K562 (cell line): ENCODE measurements around the gene SLC10A4. TPM values are rescaled to one million over a fixed set of nuclear protein-coding genes. Genes with fewer than 3 reads are reported as not detected.
A peak's percentile ranks its signal among the peaks of the same experiment; 100 is the strongest.

ENCODE experiments used
- DIDO1 ChIP-seq: fragments of 450-650 bp; IDR thresholded peaks from 2 replicates; pipeline ENCODE4 v1.6.1; 2016; ENCODE audit warnings: low read depth, missing biosample characterization, missing genetic modification characterization
- HDAC2 ChIP-seq: fragments of 450-650 bp; IDR thresholded peaks from 2 replicates; pipeline ENCODE4 v1.6.1; 2016; ENCODE audit warnings: mild to moderate bottlenecking
- HIVEP1 ChIP-seq: fragments of 250-450 bp; sonication (Bioruptor Pico); IDR thresholded peaks from 2 replicates; pipeline ENCODE4 v1.4.0; 2020; ENCODE audit warnings: mild to moderate bottlenecking
- HNRNPUL1 ChIP-seq: fragments of 200-400 bp; formaldehyde crosslinking; IDR thresholded peaks from 2 replicates; pipeline ENCODE4 v1.6.1; 2017; ENCODE audit warnings: low read length
- MAZ ChIP-seq, 2 experiments: fragments of 450-650 bp in 1 of 2; sonication (generic) in 1 of 2; formaldehyde crosslinking; IDR thresholded peaks in 1 of 2; conservative IDR thresholded peaks in 1 of 2; 2 replicates each; pipeline versions ENCODE4 v1.4.0 to v1.5.0; 2020; ENCODE audit warnings: mild to moderate bottlenecking in 1 of 2, missing genetic modification reagents in 1 of 2
- MTA1 ChIP-seq: fragments of 450-650 bp; IDR thresholded peaks from 2 replicates; pipeline ENCODE4 v1.6.1; 2017; ENCODE audit warnings: borderline replicate concordance
- NCOA6 ChIP-seq: fragments of 450-650 bp; IDR thresholded peaks from 2 replicates; pipeline ENCODE4 v1.6.1; 2017; ENCODE audit warnings: mild to moderate bottlenecking
- NR3C1 ChIP-seq: sonication (generic); formaldehyde crosslinking; IDR thresholded peaks from 2 replicates; pipeline ENCODE4 v1.8.1; 2022; ENCODE audit warnings: missing genetic modification reagents
- SAP30 ChIP-seq: fragments of 200-600 bp; sonication (generic); IDR thresholded peaks from 2 replicates; pipeline ENCODE4 v1.6.1; 2012; ENCODE audit warnings: borderline replicate concordance, low read depth, mild to moderate bottlenecking, moderate library complexity, low read length, control low read depth, inconsistent platforms; ENCODE audit not compliant: insufficient read depth, poor library complexity, severe bottlenecking
- TEAD2 ChIP-seq: fragments of 450-650 bp; IDR thresholded peaks from 2 replicates; pipeline ENCODE4 v1.6.1; 2016; ENCODE audit warnings: missing genetic modification characterization, control low read depth, missing compliant biosample characterization
- ZNF184 ChIP-seq: sonication (generic); formaldehyde crosslinking; IDR thresholded peaks from 2 replicates; pipeline ENCODE4 v1.5.0; 2020; ENCODE audit warnings: missing genetic modification reagents
- ZNF239 ChIP-seq: fragments of 250-450 bp; sonication (Bioruptor Pico); IDR thresholded peaks from 2 replicates; pipeline ENCODE4 v1.4.0; 2020; ENCODE audit warnings: mild to moderate bottlenecking
- ZNF586 ChIP-seq: fragments of 450-650 bp; formaldehyde crosslinking; conservative IDR thresholded peaks from 2 replicates; pipeline ENCODE4 v1.4.0; 2020; ENCODE audit warnings: mild to moderate bottlenecking, moderate library complexity
- ZSCAN29 ChIP-seq: fragments of 450-650 bp; IDR thresholded peaks from 2 replicates; pipeline ENCODE4 v1.6.1; 2017
- polyA plus RNA-seq, 8 experiments: library from polyadenylated mRNA; depleted of rRNA in 4 of 8; stranded (reverse) in 5 of 8; unstranded in 3 of 8; fragments of >200 nt; fragmentation: Nextera tagmentation in 2 of 8; fragmentation: Illumina TruSeq in 1 of 8; extraction: Ambion mirVana in 2 of 8; extraction: Trizol in 1 of 8; gene quantifications; 2 replicates each; pipeline versions ENCODE4 v1.2.1 to v1.2.3, GENCODE V29; 2011 to 2014; ENCODE audit warnings: inconsistent platforms in 1 of 8, missing spikeins in 1 of 8
- total RNA-seq, 7 experiments: library from RNA; depleted of rRNA in 6 of 7; stranded (reverse); fragments of >200 nt in 6 of 7; fragmentation: Illumina TruSeq in 2 of 7; extraction: Trizol in 2 of 7; gene quantifications; 2 replicates each; pipeline versions ENCODE4 v1.2.1 to v1.2.3, GENCODE V29; 2011 to 2021; ENCODE audit warnings: low replicate concordance in 1 of 7
- TF ChIP-seq, protein P1 (sequence below), 2 experiments: IDR thresholded peaks; 2 replicates each; pipeline ENCODE4 v1.6.1; 2012; ENCODE audit warnings: improper control_type of control experiment in 2 of 2, low read depth in 2 of 2, low read length in 2 of 2, borderline replicate concordance in 1 of 2
- TF ChIP-seq, protein P2 (sequence below): fragments of 450-650 bp; IDR thresholded peaks from 2 replicates; pipeline ENCODE4 v1.6.1; 2017; ENCODE audit warnings: antibody characterized with exemption, mild to moderate bottlenecking
- TF ChIP-seq, protein P3 (sequence below): IDR thresholded peaks from 2 replicates; pipeline ENCODE4 v1.6.1; 2014; ENCODE audit warnings: antibody characterized with exemption
- TF ChIP-seq, protein P4 (sequence below): fragments of 250-450 bp; sonication (Bioruptor Pico); IDR thresholded peaks from 2 replicates; pipeline ENCODE4 v1.4.0; 2020; ENCODE audit warnings: borderline replicate concordance

SLC10A4 gene
- total and polyA plus RNA-seq, 9 of the 15 experiments (the other 6 are each of a cell fraction or from before 2014, with no cell fraction given), result 2.5 to 16.9 (median 9.3) TPM

DNA sequence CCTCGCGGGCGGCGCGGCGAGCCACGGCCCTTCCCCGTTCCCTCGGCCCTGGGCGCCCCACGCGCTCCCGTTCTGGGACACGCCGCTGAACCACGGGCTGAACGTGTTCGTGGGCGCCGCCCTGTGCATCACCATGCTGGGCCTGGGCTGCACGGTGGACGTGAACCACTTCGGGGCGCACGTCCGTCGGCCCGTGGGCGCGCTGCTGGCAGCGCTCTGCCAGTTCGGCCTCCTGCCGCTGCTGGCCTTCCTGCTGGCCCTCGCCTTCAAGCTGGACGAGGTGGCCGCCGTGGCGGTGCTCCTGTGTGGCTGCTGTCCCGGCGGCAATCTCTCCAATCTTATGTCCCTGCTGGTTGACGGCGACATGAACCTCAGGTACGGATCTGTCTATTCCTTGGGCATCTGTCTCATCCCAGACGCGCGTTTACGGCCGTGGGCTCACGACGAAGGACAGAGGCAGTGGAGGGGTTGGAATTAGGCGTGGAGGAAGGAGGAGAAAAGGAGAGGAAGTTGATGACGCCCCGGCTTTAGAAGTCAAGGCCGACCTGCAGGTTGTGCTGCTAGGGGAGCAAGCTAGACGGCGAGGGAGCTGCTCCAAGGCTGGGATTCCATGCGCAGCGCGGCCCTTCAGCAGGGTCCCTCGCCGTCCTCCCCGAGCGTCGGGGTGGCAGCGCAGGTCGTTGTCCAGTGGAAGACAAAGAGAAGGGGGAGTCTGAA is 792 bp downstream of the SLC10A4 start (continued):
- TF ChIP-seq, protein P1, sequence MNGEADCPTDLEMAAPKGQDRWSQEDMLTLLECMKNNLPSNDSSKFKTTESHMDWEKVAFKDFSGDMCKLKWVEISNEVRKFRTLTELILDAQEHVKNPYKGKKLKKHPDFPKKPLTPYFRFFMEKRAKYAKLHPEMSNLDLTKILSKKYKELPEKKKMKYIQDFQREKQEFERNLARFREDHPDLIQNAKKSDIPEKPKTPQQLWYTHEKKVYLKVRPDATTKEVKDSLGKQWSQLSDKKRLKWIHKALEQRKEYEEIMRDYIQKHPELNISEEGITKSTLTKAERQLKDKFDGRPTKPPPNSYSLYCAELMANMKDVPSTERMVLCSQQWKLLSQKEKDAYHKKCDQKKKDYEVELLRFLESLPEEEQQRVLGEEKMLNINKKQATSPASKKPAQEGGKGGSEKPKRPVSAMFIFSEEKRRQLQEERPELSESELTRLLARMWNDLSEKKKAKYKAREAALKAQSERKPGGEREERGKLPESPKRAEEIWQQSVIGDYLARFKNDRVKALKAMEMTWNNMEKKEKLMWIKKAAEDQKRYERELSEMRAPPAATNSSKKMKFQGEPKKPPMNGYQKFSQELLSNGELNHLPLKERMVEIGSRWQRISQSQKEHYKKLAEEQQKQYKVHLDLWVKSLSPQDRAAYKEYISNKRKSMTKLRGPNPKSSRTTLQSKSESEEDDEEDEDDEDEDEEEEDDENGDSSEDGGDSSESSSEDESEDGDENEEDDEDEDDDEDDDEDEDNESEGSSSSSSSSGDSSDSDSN (IDR thresholded peaks at IDR 0.05; ENCODE audit: borderline replicate concordance in 1 of 2, low read depth in 2 of 2, low read length in 2 of 2), result 0 out of 4 replicates have a peak, but pooled peaks have one; percentile 20 to 35
- TF ChIP-seq ZNF239 (no peak), ZNF586 (no peak), SAP30 (peak; percentile 14), ZSCAN29 (no peak), ZNF184 (CRISPR knock-in tag) (no peak), MTA1 (no peak), HDAC2 (no peak), HNRNPUL1 (no peak), NR3C1 (CRISPR knock-in tag) (0 out of 2 replicates have a peak, but pooled peaks have one; percentile 28), NCOA6 (peak; percentile 82), MAZ (CRISPR knock-in tag; conservative IDR thresholded peaks at IDR 0.05 in 1 of 2, IDR thresholded peaks at IDR 0.05 in 1 of 2) (0 out of 4 replicates have a peak, but pooled peaks of 1 of the 2 experiments have one; percentile 11), TEAD2 (tag) (no peak), DIDO1 (tag) (no peak), HIVEP1 (CRISPR knock-in tag) (no peak)
- TF ChIP-seq, protein P2, sequence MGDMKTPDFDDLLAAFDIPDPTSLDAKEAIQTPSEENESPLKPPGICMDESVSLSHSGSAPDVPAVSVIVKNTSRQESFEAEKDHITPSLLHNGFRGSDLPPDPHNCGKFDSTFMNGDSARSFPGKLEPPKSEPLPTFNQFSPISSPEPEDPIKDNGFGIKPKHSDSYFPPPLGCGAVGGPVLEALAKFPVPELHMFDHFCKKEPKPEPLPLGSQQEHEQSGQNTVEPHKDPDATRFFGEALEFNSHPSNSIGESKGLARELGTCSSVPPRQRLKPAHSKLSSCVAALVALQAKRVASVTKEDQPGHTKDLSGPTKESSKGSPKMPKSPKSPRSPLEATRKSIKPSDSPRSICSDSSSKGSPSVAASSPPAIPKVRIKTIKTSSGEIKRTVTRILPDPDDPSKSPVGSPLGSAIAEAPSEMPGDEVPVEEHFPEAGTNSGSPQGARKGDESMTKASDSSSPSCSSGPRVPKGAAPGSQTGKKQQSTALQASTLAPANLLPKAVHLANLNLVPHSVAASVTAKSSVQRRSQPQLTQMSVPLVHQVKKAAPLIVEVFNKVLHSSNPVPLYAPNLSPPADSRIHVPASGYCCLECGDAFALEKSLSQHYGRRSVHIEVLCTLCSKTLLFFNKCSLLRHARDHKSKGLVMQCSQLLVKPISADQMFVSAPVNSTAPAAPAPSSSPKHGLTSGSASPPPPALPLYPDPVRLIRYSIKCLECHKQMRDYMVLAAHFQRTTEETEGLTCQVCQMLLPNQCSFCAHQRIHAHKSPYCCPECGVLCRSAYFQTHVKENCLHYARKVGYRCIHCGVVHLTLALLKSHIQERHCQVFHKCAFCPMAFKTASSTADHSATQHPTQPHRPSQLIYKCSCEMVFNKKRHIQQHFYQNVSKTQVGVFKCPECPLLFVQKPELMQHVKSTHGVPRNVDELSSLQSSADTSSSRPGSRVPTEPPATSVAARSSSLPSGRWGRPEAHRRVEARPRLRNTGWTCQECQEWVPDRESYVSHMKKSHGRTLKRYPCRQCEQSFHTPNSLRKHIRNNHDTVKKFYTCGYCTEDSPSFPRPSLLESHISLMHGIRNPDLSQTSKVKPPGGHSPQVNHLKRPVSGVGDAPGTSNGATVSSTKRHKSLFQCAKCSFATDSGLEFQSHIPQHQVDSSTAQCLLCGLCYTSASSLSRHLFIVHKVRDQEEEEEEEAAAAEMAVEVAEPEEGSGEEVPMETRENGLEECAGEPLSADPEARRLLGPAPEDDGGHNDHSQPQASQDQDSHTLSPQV, result no peak
- TF ChIP-seq, protein P3, sequence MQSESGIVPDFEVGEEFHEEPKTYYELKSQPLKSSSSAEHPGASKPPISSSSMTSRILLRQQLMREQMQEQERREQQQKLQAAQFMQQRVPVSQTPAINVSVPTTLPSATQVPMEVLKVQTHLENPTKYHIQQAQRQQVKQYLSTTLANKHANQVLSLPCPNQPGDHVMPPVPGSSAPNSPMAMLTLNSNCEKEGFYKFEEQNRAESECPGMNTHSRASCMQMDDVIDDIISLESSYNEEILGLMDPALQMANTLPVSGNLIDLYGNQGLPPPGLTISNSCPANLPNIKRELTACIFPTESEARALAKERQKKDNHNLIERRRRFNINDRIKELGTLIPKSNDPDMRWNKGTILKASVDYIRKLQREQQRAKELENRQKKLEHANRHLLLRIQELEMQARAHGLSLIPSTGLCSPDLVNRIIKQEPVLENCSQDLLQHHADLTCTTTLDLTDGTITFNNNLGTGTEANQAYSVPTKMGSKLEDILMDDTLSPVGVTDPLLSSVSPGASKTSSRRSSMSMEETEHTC, result no peak
- TF ChIP-seq, protein P4, sequence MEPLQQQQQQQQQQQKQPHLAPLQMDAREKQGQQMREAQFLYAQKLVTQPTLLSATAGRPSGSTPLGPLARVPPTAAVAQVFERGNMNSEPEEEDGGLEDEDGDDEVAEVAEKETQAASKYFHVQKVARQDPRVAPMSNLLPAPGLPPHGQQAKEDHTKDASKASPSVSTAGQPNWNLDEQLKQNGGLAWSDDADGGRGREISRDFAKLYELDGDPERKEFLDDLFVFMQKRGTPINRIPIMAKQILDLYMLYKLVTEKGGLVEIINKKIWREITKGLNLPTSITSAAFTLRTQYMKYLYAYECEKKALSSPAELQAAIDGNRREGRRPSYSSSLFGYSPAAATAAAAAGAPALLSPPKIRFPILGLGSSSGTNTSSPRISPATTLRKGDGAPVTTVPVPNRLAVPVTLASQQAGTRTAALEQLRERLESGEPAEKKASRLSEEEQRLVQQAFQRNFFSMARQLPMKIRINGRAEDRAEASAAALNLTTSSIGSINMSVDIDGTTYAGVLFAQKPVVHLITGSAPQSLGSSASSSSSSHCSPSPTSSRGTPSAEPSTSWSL (CRISPR knock-in tag), result no peak
